GM12878 (cell line): ENCODE results near the gene E2F2. TPM values are rescaled to one million over a fixed set of nuclear protein-coding genes. Genes with fewer than 3 reads are reported as not detected.

Source experiments
- ATAC-seq: fragments of 200-7000 bp; cut with Tn5 transposase; 3 replicates; pipeline ENCODE4 v1.9.1; 2020; ENCODE audit warnings: mild to moderate bottlenecking, moderate library complexity
- BruUV-seq: library from RNA; stranded (reverse); fragments of 400-500 nt; replicated peaks from 2 replicates; lab custom pipeline; 2021; lab: Mats Ljungman, UMichigan
- CTCF ChIA-PET: fragments of 300-600 bp; sonication (Branson Sonifier 250); formaldehyde crosslinking; extraction: SDS; loops from one replicate; lab custom pipeline; 2021; ENCODE audit warnings: inconsistent platforms; lab: Yijun Ruan, JAX
- POLR2A ChIA-PET: fragments of 350-600 bp; formaldehyde crosslinking; extraction: SDS; loops from one replicate; lab custom pipeline; 2021; ENCODE audit warnings: inconsistent platforms; lab: Charles Lee
- RAD21 ChIA-PET: fragments of 300-600 bp; sonication (Branson Sonifier 250); formaldehyde crosslinking; loops from one replicate; lab custom pipeline; 2023; ENCODE audit warnings: antibody characterized with exemption; ENCODE audit not compliant: unreplicated experiment; lab: Charles Lee
- SMC1A ChIA-PET: fragments of 300-600 bp; sonication (Branson Sonifier 250); formaldehyde crosslinking; loops from one replicate; lab custom pipeline; 2023; ENCODE audit not compliant: unreplicated experiment, uncharacterized antibody; lab: Charles Lee
- DNase-seq: peaks from one replicate; pipeline ENCODE4 v3.0.0-alpha.2; 2011; ENCODE audit warnings: low read depth, low spot score
- FAIRE-seq: peaks from 3 replicates; lab custom pipeline; 2011; peaks lifted over from hg19 to GRCh38; lab: Jason Lieb, UNC
- H2AFZ ChIP-seq: 2 replicates; pipeline ENCODE4 v1.6.0; 2011; ENCODE audit warnings: low read depth, low read length, control low read depth; ENCODE audit not compliant: control insufficient read depth
- H3K27ac ChIP-seq: 2 replicates; pipeline ENCODE4 v1.5.1; 2011; ENCODE audit warnings: control low read depth; ENCODE audit not compliant: control insufficient read depth, insufficient read depth
- H3K27me3 ChIP-seq, 2 experiments: replicated peaks in 1 of 2; 2 replicates each; pipeline versions ENCODE4 v1.6.0 to v1.6.1; 2011; ENCODE audit warnings: low read length in 1 of 2; ENCODE audit not compliant: control insufficient read depth in 2 of 2, insufficient read depth in 2 of 2
- H3K36me3 ChIP-seq, 2 experiments: 2 replicates each; pipeline ENCODE4 v1.5.1; 2011; ENCODE audit warnings: low read length in 1 of 2; ENCODE audit not compliant: control insufficient read depth in 2 of 2, insufficient read depth in 2 of 2
- H3K4me1 ChIP-seq: 2 replicates; pipeline ENCODE4 v1.6.1; 2011; ENCODE audit warnings: mild to moderate bottlenecking, low read length, moderate library complexity, mixed read lengths; ENCODE audit not compliant: control insufficient read depth, insufficient read depth
- H3K4me2 ChIP-seq: 2 replicates; pipeline ENCODE4 v1.6.0; 2011; ENCODE audit warnings: control low read depth; ENCODE audit not compliant: control insufficient read depth, insufficient read depth
- H3K4me3 ChIP-seq: fragments of 200-600 bp; sonication (generic); 2 replicates; pipeline ENCODE4 v1.5.1; 2016
- H3K79me2 ChIP-seq: 2 replicates; pipeline ENCODE4 v1.6.0; 2011; ENCODE audit warnings: low read length; ENCODE audit not compliant: control insufficient read depth, insufficient read depth
- H3K9ac ChIP-seq: 2 replicates; pipeline ENCODE4 v1.8.0; 2011; ENCODE audit warnings: low read length, control low read depth, mixed read lengths; ENCODE audit not compliant: control insufficient read depth, insufficient read depth
- H3K9me3 ChIP-seq: replicated peaks from 3 replicates; pipeline ENCODE4 v1.5.1; 2011; ENCODE audit warnings: mild to moderate bottlenecking, low read length; ENCODE audit not compliant: control insufficient read depth, insufficient read depth
- H4K20me1 ChIP-seq: 2 replicates; pipeline ENCODE4 v1.6.0; 2011; ENCODE audit not compliant: control insufficient read depth, insufficient read depth
- BACH1 ChIP-seq: fragments of 450-650 bp; IDR thresholded peaks from 2 replicates; pipeline ENCODE4 v1.6.1; 2017; ENCODE audit warnings: mild to moderate bottlenecking, borderline replicate concordance
- E2F8 ChIP-seq: fragments of 450-650 bp; IDR thresholded peaks from 2 replicates; pipeline ENCODE4 v1.6.1; 2018; ENCODE audit warnings: mild to moderate bottlenecking, low read depth, moderate library complexity; ENCODE audit not compliant: partially characterized antibody
- KDM1A ChIP-seq: fragments of 200-600 bp; sonication (generic); IDR thresholded peaks from 2 replicates; pipeline ENCODE4 v1.6.1; 2016; ENCODE audit warnings: borderline replicate concordance
- NKRF ChIP-seq: fragments of 450-650 bp; conservative IDR thresholded peaks from 2 replicates; pipeline ENCODE4 v1.6.1; 2017; ENCODE audit warnings: mild to moderate bottlenecking, moderate library complexity
- WGBS: methylation state at CpG from one replicate; pipeline ENCODE4 v1.1.6; 2016; ENCODE audit warnings: low lambda C conversion rate; ENCODE audit not compliant: insufficient replicate concordance, insufficient coverage; ENCODE audit errors: missing lambda C conversion rate; 5-methylcytosine and 5-hydroxymethylcytosine counted together
- in situ Hi-C: fragments of 300-500 bp; cut with MboI; formaldehyde crosslinking; loops from 9 replicates; pipeline ENCODE4 v1.14.3; 2018; ENCODE audit warnings: mixed read lengths
- intact Hi-C: fragments of 100-400 bp; cut with micrococcal nuclease; formaldehyde crosslinking; loops from one replicate; pipeline ENCODE4 v1.14.2; 2022; ENCODE audit not compliant: unreplicated experiment
- polyA plus RNA-seq, 11 experiments: library from polyadenylated mRNA; depleted of rRNA in 4 of 11; unstranded in 6 of 11; stranded (reverse) in 5 of 11; fragments of >200 nt; fragmentation: Nextera tagmentation in 4 of 11; fragmentation: Illumina TruSeq in 1 of 11; extraction: Ambion mirVana in 4 of 11; extraction: Trizol in 1 of 11; gene quantifications; 1 replicate in 1 of 11; 2 replicates in 10 of 11; pipeline versions ENCODE4 v1.2.1 to v1.2.3, GENCODE V29; 2011 to 2016; ENCODE audit warnings: inconsistent platforms in 2 of 11, missing spikeins in 2 of 11, low read depth in 1 of 11
- total RNA-seq, 4 experiments: library from RNA; depleted of rRNA in 3 of 4; stranded (reverse); fragments of >200 nt in 3 of 4; fragmentation: Illumina TruSeq in 1 of 4; extraction: Trizol in 1 of 4; gene quantifications; 2 replicates each; pipeline versions ENCODE4 v1.2.1 to v1.2.3, GENCODE V29; 2013 to 2021

Gene E2F2
- total and polyA plus RNA-seq, 10 of the 15 experiments (the other 5 are each of a cell fraction or from before 2014, with no cell fraction given), result 3.8 to 27.2 (median 14.6) TPM

- intact Hi-C loops (loop anchor here (2.0 kb wide), 1 partner anchor 205 kb away; no protein-coding TSS in a partner anchor), in situ Hi-C loops (loop anchor here (5.0 kb wide), 2 partner anchors 91 to 206 kb away; no protein-coding TSS in a partner anchor)
- Histone ChIP-seq H3K4me1 (peaks cover 14% of the 10 kb centered on the region), H4K20me1 (no peaks in the 10 kb centered on the region), H3K79me2 (no peaks in the 10 kb centered on the region), H3K4me2 (no peak overlapping the region), H3K36me3 (no peaks in the 10 kb centered on the region), H3K27me3 (no peaks in the 10 kb centered on the region), H3K9ac (no peak overlapping the region), H2AFZ (no peak overlapping the region), H3K27ac (no peak overlapping the region), H3K4me3 (no peak overlapping the region), H3K9me3 (no peaks in the 10 kb centered on the region)
- no peak for FAIRE-seq
- 69% methylated on average over 9 of the region's 9 CpGs for WGBS
- ChIA-PET RAD21 (interaction anchor here (1.3 to 21.6 kb wide), 10 partner anchors 9 to 206 kb away, joined by 3 to 561 read pairs (median 6); no protein-coding TSS in a partner anchor), CTCF (interaction anchor here (0.6 to 28.3 kb wide), 24 partner anchors 9 to 371 kb away, joined by 3 to 959 read pairs (median 6); partner anchors contain the start of genes E2F2, ID3 and RPL11), SMC1A (interaction anchor here (0.7 to 17.8 kb wide), 21 partner anchors 9 to 201 kb away, joined by 3 to 584 read pairs (median 7); partner anchors contain the start of genes E2F2 and ID3), POLR2A (interaction anchor here (0.5 to 2.7 kb wide), 7 partner anchors 11 to 147 kb away, joined by 3 to 10 read pairs (median 4); no protein-coding TSS in a partner anchor)
- TF ChIP-seq E2F8, result no peak
- no peak for TF ChIP-seq KDM1A
- TF ChIP-seq BACH1, result no peak
- no peak for TF ChIP-seq NKRF
- no peak for DNase-seq
- no TSS peak for BruUV-seq
- ATAC-seq, result no peak
Measured at GRCh38 chr1:23545851-23546250, 14.8 kb upstream of the E2F2 start.
